PC-3 (cell line): ENCODE results near the gene TACC2. TPM values are rescaled to one million over a fixed set of nuclear protein-coding genes. Genes with fewer than 3 reads are reported as not detected.
A peak's percentile ranks its signal among the peaks of the same experiment; 100 is the strongest.

ENCODE experiments used
- ATAC-seq: fragments of 200-7000 bp; cut with Tn5 transposase; 2 replicates; pipeline ENCODE4 v1.9.1; 2020; ENCODE audit warnings: mild to moderate bottlenecking, moderate library complexity
- BruUV-seq: library from RNA; stranded (reverse); fragments of 400-500 nt; replicated peaks from 2 replicates; lab custom pipeline; 2021; lab: Mats Ljungman, UMichigan
- CTCF ChIA-PET: fragments of 300-600 bp; sonication (Branson Sonifier 250); formaldehyde crosslinking; loops from one replicate; lab custom pipeline; 2022; ENCODE audit warnings: antibody characterized with exemption; lab: Charles Lee
- POLR2A ChIA-PET: fragments of 300-600 bp; sonication (Branson Sonifier 250); formaldehyde crosslinking; loops from one replicate; lab custom pipeline; 2022; ENCODE audit warnings: antibody characterized with exemption; ENCODE audit not compliant: unreplicated experiment; lab: Charles Lee
- DNase-seq: peaks from one replicate; pipeline ENCODE4 v3.0.0-alpha.2; 2015
- H2AFZ ChIP-seq: fragments of 300-600 bp; sonication (generic); 2 replicates; pipeline ENCODE4 v1.6.0; 2016; ENCODE audit warnings: antibody characterized with exemption, low read length
- H3F3A ChIP-seq: fragments of 300-600 bp; sonication (generic); one replicate; pipeline ENCODE4 v1.6.0; 2017; ENCODE audit warnings: antibody characterized with exemption, low read length, control low read depth, mild to moderate bottlenecking; ENCODE audit not compliant: unreplicated experiment
- H3K27ac ChIP-seq: fragments of 300-600 bp; sonication (generic); 2 replicates; pipeline ENCODE4 v1.5.1; 2016; ENCODE audit warnings: mild to moderate bottlenecking, low read length
- H3K27me3 ChIP-seq: fragments of 300-600 bp; sonication (generic); 2 replicates; pipeline ENCODE4 v1.6.1; 2016; ENCODE audit warnings: low read length, mixed read lengths
- H3K36me3 ChIP-seq: fragments of 300-600 bp; sonication (generic); 2 replicates; pipeline ENCODE4 v1.6.1; 2016; ENCODE audit warnings: low read depth, mixed run types, low read length, mixed read lengths
- H3K4me1 ChIP-seq: fragments of 300-600 bp; sonication (generic); 2 replicates; pipeline ENCODE4 v1.5.1; 2016; ENCODE audit warnings: low read length; ENCODE audit not compliant: insufficient read depth
- H3K4me2 ChIP-seq: fragments of 300-600 bp; sonication (generic); 2 replicates; pipeline ENCODE4 v1.6.0; 2016; ENCODE audit warnings: low read length
- H3K4me3 ChIP-seq: fragments of 300-600 bp; sonication (generic); 2 replicates; pipeline ENCODE4 v1.5.1; 2016; ENCODE audit warnings: mild to moderate bottlenecking, low read length, mixed read lengths
- H3K79me2 ChIP-seq: fragments of 300-600 bp; sonication (generic); 2 replicates; pipeline ENCODE4 v1.6.1; 2017; ENCODE audit warnings: low read length, mixed read lengths
- H3K9ac ChIP-seq: fragments of 300-600 bp; sonication (generic); 2 replicates; pipeline ENCODE4 v1.6.0; 2016; ENCODE audit warnings: mild to moderate bottlenecking, low read length
- H3K9me2 ChIP-seq: fragments of 300-600 bp; sonication (generic); replicated peaks from 2 replicates; pipeline ENCODE4 v1.6.1; 2016; ENCODE audit warnings: mixed run types, low read length, mixed read lengths
- H3K9me3 ChIP-seq: fragments of 300-600 bp; sonication (generic); 2 replicates; pipeline ENCODE4 v1.6.1; 2016; ENCODE audit warnings: low read length, mixed read lengths
- H4K20me1 ChIP-seq: fragments of 300-600 bp; sonication (generic); 2 replicates; pipeline ENCODE4 v1.6.1; 2016; ENCODE audit warnings: low read length, mixed read lengths
- EZH2 ChIP-seq: fragments of 300-600 bp; sonication (generic); IDR thresholded peaks from one replicate; pipeline ENCODE4 v1.6.1; 2017; ENCODE audit warnings: antibody characterized with exemption, mild to moderate bottlenecking, low read length; ENCODE audit not compliant: unreplicated experiment
- EZH2phosphoT487 ChIP-seq: fragments of 300-600 bp; sonication (generic); IDR thresholded peaks from 2 replicates; pipeline ENCODE4 v1.6.1; 2018; ENCODE audit warnings: mild to moderate bottlenecking, antibody characterized with exemption, low read length, borderline replicate concordance
- intact Hi-C: fragments of 100-400 bp; cut with micrococcal nuclease; formaldehyde crosslinking; loops from 2 replicates; pipeline ENCODE4 v1.9.0; 2023
- total RNA-seq: library from RNA; depleted of rRNA; stranded (reverse); fragments of >200 nt; gene quantifications from 2 replicates; pipeline ENCODE4 v1.2.3, GENCODE V29; 2014
- TF ChIP-seq, protein P1 (sequence below): fragments of 300-600 bp; sonication (generic); conservative IDR thresholded peaks from 2 replicates; pipeline ENCODE4 v1.5.1; 2017; ENCODE audit warnings: antibody characterized with exemption, low read depth, mild to moderate bottlenecking, low read length

The TACC2 gene
- total RNA-seq, 1 experiment from 2014 or later: 31.7 TPM

DNA sequence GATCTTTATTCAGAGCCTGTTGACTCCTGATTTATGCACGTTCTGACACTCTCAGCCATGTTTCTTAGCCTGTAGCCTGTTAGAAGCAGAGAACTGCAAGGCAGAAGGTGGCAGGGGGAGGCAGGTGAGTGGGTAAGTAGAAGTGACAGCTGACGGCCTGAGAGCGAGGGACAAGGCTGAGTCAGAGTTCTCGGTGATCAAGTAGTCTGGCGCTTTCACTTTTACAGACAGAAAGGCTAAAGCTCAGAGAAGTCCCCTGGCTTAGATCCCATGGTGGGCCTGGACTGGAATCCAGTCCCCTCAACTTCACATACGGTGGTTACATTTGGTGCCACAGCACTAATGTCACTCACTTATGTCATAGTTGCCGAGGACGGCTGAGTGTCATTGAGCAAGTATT is 139.0 kb downstream of the TACC2 start:
- H3K27ac ChIP-seq: peak overlapping the region; percentile 16
- TF ChIP-seq, protein P1, sequence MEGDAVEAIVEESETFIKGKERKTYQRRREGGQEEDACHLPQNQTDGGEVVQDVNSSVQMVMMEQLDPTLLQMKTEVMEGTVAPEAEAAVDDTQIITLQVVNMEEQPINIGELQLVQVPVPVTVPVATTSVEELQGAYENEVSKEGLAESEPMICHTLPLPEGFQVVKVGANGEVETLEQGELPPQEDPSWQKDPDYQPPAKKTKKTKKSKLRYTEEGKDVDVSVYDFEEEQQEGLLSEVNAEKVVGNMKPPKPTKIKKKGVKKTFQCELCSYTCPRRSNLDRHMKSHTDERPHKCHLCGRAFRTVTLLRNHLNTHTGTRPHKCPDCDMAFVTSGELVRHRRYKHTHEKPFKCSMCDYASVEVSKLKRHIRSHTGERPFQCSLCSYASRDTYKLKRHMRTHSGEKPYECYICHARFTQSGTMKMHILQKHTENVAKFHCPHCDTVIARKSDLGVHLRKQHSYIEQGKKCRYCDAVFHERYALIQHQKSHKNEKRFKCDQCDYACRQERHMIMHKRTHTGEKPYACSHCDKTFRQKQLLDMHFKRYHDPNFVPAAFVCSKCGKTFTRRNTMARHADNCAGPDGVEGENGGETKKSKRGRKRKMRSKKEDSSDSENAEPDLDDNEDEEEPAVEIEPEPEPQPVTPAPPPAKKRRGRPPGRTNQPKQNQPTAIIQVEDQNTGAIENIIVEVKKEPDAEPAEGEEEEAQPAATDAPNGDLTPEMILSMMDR: no peak
- no peak for TF ChIP-seq EZH2
- TF ChIP-seq EZH2phosphoT487: no peak
- no peak overlapping the region for H3K9ac ChIP-seq
- DNase-seq: peak; percentile 25
- no peaks in the 10 kb centered on the region for H3K27me3 ChIP-seq
- peaks cover 18% of the 10 kb centered on the region; the same call in 1 of the 2 replicates for H4K20me1 ChIP-seq
- H3K4me2 ChIP-seq: peak overlapping the region; percentile 75
- H3K9me3 ChIP-seq: no peaks in the 10 kb centered on the region
- intact Hi-C loops: loop anchor here (1.0 kb wide), 1 partner anchor 14 kb away; no protein-coding TSS in a partner anchor
- peak overlapping the region; percentile 51 for H3K4me3 ChIP-seq
- ChIA-PET POLR2A (interaction anchor here (0.6 kb wide), 1 partner anchor 86 kb away, joined by 3 read pairs; no protein-coding TSS in a partner anchor), CTCF (no interaction called here)
- peaks cover 22% of the 10 kb centered on the region for H3K4me1 ChIP-seq
- ATAC-seq: peak; percentile 44
- H3K36me3 ChIP-seq: no peaks in the 10 kb centered on the region
- H3F3A ChIP-seq: no peaks in the 10 kb centered on the region
- H3K9me2 ChIP-seq: no peaks in the 10 kb centered on the region
- no peak overlapping the region for H2AFZ ChIP-seq
- no TSS peak for BruUV-seq
- peaks cover 67% of the 10 kb centered on the region for H3K79me2 ChIP-seq

DNA sequence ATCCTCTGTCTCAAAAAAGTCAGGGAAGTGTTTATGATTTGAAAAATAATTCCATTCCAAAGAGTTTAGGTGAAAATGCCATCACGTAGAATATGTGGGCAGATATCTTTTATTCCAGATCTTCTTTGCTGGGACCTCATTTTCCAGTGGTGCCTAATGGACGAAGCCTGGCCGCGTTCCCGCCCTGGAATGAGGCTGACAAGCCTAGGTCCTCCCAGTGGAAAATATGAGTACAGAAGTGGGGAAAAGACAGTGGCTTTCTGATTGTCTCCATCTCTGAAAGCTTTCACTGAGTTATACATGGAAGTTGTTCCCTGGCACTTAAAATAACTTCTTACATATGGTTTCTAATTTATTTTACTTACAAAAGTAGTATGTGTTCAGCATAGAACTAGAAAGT is 139.4 kb downstream of the TACC2 start:
- Histone ChIP-seq H3K79me2 (peaks cover 63% of the 10 kb centered on the region), H3F3A (no peaks in the 10 kb centered on the region), H3K27ac (0 out of 2 replicates have a peak overlapping the region, but pooled peaks have one; percentile 16), H3K36me3 (peaks cover 2% of the 10 kb centered on the region; the same call in 1 of the 2 replicates), H3K27me3 (no peaks in the 10 kb centered on the region), H3K4me1 (peaks cover 22% of the 10 kb centered on the region), H3K9me2 (no peaks in the 10 kb centered on the region), H3K4me2 (peak overlapping the region; percentile 75), H3K4me3 (peak overlapping the region; percentile 51), H3K9ac (no peak overlapping the region), H4K20me1 (peaks cover 18% of the 10 kb centered on the region; the same call in 1 of the 2 replicates), H3K9me3 (no peaks in the 10 kb centered on the region), H2AFZ (no peak overlapping the region)
- intact Hi-C loops: no loop called here
- ChIA-PET CTCF (no interaction called here), POLR2A (no interaction called here)
- BruUV-seq: no TSS peak
- ATAC-seq (no peak), DNase-seq (no peak)
- TF ChIP-seq, protein P1: no peak
- no peak for TF ChIP-seq EZH2
- TF ChIP-seq EZH2phosphoT487: no peak

DNA sequence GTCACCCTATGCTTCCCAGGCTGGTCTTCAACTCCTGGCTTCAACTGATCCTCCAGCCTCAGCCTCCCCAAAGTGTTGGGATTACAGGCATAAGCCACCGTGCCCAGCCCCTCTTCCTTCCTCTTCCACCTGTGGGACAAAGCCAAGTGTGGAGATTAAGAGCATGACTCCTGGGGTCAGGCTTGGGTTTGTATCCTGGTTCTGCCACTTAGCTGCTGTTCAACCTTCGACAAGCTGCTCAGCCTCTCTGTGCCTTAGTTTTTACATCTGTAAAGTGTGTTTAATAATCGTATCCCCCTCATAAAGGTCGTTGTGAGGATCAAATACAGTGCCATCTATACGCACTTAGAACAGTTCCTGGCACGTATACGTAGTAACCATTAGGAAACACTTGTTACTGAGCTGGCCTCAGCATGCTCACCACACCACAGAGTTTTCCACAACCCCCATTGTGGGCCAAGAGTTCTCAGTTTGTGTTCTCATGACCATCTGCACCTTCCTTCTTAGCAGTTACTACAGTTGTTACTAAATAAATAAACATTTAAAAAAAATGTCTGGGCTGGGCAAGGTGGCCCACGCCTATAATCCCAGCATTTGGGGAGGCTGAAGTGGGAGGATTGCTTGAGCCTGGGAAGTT is 141.6 kb downstream of the TACC2 start:
- Histone ChIP-seq H3K9me2 (no peaks in the 10 kb centered on the region), H3K9ac (no peak overlapping the region), H4K20me1 (peaks cover 18% of the 10 kb centered on the region; the same call in 1 of the 2 replicates), H3F3A (no peaks in the 10 kb centered on the region), H3K27me3 (no peaks in the 10 kb centered on the region), H3K4me2 (no peak overlapping the region), H2AFZ (no peak overlapping the region), H3K79me2 (peaks cover 53% of the 10 kb centered on the region), H3K9me3 (no peaks in the 10 kb centered on the region), H3K27ac (no peak overlapping the region), H3K4me3 (no peak overlapping the region), H3K4me1 (peaks cover 22% of the 10 kb centered on the region), H3K36me3 (peaks cover 5% of the 10 kb centered on the region; the same call in 1 of the 2 replicates)
- TF ChIP-seq, protein P1: no peak
- TF ChIP-seq EZH2 (no peak), EZH2phosphoT487 (no peak)
- ATAC-seq (no peak), DNase-seq (no peak)
- CTCF ChIA-PET: no interaction called here
- intact Hi-C loops: no loop called here
- POLR2A ChIA-PET: no interaction called here
- BruUV-seq: no TSS peak
